ENCODE data around the gene TBC1D10B. TPM values are rescaled to one million over a fixed set of nuclear protein-coding genes. Genes with fewer than 3 reads are reported as not detected.
A peak's percentile ranks its signal among the peaks of the same experiment; 100 is the strongest.

TBC1D10B gene
- total and polyA plus RNA-seq, 9 of the 15 experiments (the other 6 are each of a cell fraction or from before 2014, with no cell fraction given), result 2.2 to 55.4 (median 17.5) TPM

DNA sequence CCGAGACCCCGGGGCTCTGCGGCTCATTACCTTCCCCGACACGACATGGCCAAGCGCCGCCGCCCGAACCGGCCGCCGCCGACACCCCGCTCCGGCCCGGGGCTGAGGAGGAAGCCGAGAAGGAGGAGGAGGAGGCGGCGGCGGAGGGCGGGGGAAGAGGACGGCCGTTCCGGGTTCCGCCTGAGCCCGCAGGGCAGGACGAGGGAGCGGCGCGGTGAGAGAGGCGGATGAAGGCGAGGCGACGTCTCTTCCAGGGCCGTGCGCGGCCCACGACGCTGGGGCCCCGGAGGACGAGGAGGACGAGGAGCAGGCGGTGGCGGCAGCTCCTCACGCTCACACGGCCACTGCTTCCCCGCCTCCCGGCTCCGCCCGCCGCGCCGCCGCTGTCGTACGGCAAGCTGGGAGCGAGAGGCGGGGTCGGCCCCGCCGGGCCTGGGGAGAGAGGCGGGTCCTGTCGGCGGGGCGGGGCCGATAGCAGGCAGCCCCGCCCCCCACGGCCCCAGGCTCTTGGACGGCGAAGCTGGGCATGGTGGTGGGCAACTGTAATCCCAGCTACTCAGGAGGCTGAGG, 35.2 kb downstream of the TBC1D10B start (continued):
- TF ChIP-seq POLR2AphosphoS5 (IDR thresholded peaks at IDR 0.05; ENCODE audit: control insufficient read depth, insufficient read depth, low read depth, low read length) (peak; percentile 41; the same call in 1 of the 2 replicates), ZBTB17 (CRISPR knock-in tag; IDR thresholded peaks at IDR 0.05) (peak; percentile 42; the same call in 1 of the 2 replicates), CXXC5 (CRISPR knock-in tag; IDR thresholded peaks at IDR 0.05) (peak; percentile 81), POLR2B (IDR thresholded peaks at IDR 0.05; ENCODE audit: low read depth, partially characterized antibody) (peak; percentile 54), POLR2G (IDR thresholded peaks at IDR 0.05; ENCODE audit: low read depth, low read length) (peak; percentile 91), SIN3A (IDR thresholded peaks at IDR 0.05; ENCODE audit: borderline replicate concordance in 2 of 2, control insufficient read depth in 1 of 2, low read depth in 2 of 2, low read length in 2 of 2) (peak in 1 of 2 experiments; percentile 52; a peak in 1 of 4 replicates), EGR1 (conservative IDR thresholded peaks at IDR 0.05) (0 out of 2 replicates have a peak, but pooled peaks have one; percentile 28), SP1 (CRISPR knock-in tag; IDR thresholded peaks at IDR 0.05) (peak; percentile 32), HMGN3 (IDR thresholded peaks at IDR 0.05; ENCODE audit: borderline replicate concordance, extremely low read depth, insufficient read length, low read depth, low read length) (peak; percentile 53)
- TF ChIP-seq, protein P1, sequence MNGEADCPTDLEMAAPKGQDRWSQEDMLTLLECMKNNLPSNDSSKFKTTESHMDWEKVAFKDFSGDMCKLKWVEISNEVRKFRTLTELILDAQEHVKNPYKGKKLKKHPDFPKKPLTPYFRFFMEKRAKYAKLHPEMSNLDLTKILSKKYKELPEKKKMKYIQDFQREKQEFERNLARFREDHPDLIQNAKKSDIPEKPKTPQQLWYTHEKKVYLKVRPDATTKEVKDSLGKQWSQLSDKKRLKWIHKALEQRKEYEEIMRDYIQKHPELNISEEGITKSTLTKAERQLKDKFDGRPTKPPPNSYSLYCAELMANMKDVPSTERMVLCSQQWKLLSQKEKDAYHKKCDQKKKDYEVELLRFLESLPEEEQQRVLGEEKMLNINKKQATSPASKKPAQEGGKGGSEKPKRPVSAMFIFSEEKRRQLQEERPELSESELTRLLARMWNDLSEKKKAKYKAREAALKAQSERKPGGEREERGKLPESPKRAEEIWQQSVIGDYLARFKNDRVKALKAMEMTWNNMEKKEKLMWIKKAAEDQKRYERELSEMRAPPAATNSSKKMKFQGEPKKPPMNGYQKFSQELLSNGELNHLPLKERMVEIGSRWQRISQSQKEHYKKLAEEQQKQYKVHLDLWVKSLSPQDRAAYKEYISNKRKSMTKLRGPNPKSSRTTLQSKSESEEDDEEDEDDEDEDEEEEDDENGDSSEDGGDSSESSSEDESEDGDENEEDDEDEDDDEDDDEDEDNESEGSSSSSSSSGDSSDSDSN (IDR thresholded peaks at IDR 0.05; ENCODE audit: borderline replicate concordance in 1 of 2, low read depth in 2 of 2, low read length in 2 of 2), result 0 out of 4 replicates have a peak, but pooled peaks have one; percentile 24 to 58
- TF ChIP-seq, protein P2, sequence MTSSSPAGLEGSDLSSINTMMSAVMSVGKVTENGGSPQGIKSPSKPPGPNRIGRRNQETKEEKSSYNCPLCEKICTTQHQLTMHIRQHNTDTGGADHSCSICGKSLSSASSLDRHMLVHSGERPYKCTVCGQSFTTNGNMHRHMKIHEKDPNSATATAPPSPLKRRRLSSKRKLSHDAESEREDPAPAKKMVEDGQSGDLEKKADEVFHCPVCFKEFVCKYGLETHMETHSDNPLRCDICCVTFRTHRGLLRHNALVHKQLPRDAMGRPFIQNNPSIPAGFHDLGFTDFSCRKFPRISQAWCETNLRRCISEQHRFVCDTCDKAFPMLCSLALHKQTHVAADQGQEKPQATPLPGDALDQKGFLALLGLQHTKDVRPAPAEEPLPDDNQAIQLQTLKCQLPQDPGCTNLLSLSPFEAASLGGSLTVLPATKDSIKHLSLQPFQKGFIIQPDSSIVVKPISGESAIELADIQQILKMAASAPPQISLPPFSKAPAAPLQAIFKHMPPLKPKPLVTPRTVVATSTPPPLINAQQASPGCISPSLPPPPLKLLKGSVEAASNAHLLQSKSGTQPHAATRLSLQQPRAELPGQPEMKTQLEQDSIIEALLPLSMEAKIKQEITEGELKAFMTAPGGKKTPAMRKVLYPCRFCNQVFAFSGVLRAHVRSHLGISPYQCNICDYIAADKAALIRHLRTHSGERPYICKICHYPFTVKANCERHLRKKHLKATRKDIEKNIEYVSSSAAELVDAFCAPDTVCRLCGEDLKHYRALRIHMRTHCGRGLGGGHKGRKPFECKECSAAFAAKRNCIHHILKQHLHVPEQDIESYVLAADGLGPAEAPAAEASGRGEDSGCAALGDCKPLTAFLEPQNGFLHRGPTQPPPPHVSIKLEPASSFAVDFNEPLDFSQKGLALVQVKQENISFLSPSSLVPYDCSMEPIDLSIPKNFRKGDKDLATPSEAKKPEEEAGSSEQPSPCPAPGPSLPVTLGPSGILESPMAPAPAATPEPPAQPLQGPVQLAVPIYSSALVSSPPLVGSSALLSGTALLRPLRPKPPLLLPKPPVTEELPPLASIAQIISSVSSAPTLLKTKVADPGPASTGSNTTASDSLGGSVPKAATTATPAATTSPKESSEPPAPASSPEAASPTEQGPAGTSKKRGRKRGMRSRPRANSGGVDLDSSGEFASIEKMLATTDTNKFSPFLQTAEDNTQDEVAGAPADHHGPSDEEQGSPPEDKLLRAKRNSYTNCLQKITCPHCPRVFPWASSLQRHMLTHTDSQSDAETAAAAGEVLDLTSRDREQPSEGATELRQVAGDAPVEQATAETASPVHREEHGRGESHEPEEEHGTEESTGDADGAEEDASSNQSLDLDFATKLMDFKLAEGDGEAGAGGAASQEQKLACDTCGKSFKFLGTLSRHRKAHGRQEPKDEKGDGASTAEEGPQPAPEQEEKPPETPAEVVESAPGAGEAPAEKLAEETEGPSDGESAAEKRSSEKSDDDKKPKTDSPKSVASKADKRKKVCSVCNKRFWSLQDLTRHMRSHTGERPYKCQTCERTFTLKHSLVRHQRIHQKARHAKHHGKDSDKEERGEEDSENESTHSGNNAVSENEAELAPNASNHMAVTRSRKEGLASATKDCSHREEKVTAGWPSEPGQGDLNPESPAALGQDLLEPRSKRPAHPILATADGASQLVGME (CRISPR knock-in tag; IDR thresholded peaks at IDR 0.05), result peak; percentile 36; the same call in 1 of the 2 replicates
- TF ChIP-seq, protein P3, sequence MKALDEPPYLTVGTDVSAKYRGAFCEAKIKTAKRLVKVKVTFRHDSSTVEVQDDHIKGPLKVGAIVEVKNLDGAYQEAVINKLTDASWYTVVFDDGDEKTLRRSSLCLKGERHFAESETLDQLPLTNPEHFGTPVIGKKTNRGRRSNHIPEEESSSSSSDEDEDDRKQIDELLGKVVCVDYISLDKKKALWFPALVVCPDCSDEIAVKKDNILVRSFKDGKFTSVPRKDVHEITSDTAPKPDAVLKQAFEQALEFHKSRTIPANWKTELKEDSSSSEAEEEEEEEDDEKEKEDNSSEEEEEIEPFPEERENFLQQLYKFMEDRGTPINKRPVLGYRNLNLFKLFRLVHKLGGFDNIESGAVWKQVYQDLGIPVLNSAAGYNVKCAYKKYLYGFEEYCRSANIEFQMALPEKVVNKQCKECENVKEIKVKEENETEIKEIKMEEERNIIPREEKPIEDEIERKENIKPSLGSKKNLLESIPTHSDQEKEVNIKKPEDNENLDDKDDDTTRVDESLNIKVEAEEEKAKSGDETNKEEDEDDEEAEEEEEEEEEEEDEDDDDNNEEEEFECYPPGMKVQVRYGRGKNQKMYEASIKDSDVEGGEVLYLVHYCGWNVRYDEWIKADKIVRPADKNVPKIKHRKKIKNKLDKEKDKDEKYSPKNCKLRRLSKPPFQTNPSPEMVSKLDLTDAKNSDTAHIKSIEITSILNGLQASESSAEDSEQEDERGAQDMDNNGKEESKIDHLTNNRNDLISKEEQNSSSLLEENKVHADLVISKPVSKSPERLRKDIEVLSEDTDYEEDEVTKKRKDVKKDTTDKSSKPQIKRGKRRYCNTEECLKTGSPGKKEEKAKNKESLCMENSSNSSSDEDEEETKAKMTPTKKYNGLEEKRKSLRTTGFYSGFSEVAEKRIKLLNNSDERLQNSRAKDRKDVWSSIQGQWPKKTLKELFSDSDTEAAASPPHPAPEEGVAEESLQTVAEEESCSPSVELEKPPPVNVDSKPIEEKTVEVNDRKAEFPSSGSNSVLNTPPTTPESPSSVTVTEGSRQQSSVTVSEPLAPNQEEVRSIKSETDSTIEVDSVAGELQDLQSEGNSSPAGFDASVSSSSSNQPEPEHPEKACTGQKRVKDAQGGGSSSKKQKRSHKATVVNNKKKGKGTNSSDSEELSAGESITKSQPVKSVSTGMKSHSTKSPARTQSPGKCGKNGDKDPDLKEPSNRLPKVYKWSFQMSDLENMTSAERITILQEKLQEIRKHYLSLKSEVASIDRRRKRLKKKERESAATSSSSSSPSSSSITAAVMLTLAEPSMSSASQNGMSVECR (CRISPR knock-in tag; IDR thresholded peaks at IDR 0.05), result peak; percentile 78; the same call in 1 of the 2 replicates

All from K562 (cell line).